HG03442 (cell line): Measurements from ENCODE around the gene HNRNPAB.
"Not testable (repeated sequence)": the region's sequence is repeated elsewhere in the genome, so short reads cannot be mapped to it uniquely, and the experiment has no call there.

Experiments used
- ATAC-seq: cut with Tn5 transposase; IDR thresholded peaks from one replicate; pipeline ENCODE4 v1.9.1; 2021; ENCODE audit warnings: mild to moderate bottlenecking, moderate library complexity; ENCODE audit not compliant: unreplicated experiment

HNRNPAB gene

DNA sequence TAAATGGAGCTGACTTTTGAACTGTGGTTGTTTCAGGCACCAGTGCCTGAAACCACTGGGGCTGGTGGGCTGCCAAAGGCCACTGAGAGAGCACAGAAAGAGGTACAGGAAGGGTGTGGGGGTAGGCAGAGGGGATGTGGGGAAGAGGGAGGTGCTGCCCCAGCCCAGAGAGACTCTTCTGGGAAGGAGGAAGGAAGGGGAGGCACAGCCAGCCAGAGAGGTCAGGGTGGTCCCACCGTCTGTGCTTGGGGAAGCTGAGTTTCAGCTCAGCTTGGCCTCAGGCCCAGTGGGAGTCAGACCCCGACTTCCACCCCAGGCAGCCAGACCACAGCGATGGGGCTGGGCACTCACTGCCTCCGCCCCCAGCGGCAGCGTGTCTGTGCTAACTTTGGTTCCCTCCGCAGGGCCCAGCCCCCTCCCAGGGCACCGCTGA lies 36.9 kb downstream of the HNRNPAB start:
- ATAC-seq: no peak

DNA sequence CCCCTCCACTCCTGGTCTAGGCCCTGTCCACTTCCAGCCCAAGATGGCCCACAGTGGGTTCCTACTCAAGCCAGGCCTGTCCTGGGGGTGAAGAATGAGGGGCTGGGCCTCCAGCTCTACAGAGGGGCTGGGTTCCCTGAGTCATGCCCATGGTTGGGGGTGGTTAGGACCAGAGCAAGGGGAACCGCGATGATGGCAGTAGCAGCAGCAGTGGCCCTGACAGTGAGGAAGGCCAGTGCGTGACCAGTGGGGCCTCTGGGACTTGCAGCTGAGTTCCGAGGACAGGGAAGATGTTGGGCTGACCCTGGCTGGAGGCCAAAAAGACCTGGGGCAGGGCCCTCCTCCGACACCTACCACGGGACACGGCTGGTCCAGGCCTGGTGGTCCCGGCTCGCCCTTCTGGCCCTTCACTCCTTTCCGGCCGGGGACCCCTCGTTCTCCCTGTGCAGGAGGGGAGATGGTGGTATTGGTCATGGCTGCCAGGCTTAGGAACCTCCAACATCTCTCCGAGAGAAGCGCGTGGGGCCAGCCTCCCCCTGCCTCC lies 37.4 kb downstream of the HNRNPAB start:
- ATAC-seq: no peak

DNA sequence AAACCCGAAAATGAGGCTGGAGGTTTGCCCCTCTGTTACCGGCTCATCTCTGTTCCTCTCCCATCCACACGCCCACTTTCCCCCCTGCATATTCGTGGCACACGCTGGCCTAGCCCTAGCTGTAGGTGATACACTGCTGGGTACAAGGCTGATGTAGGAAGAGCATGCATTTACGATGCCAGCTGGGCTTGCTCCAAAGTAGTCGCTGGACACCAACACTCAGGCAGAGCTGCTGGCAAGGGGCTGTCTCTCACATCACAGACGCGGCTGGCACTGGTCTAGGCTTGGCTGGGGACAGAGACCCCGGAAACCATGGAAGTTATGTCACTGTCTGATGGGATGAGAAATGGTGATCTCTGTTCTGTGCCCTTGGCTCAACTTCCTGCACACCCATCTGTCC lies 38.1 kb downstream of the HNRNPAB start:
- ATAC-seq: no peak

DNA sequence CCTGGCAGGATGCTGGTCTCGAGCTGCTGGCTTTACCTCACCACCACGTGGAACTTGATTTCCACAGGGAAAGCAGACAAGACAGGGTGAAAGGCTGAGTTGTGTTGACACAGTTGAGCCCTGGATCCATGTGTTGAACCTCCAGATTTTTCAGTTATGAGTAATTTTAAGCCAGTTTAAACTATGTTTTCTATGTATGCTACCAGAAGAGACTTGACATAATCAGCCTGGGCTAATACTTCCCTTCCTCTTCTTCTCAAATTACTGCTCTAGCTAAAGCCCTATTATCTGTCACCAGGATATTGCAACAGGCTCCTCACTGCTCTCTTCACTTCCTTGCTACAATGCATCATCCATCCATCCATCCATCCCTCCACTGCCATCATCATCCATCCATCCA lies 40.2 kb downstream of the HNRNPAB start:
- no peak for ATAC-seq

DNA sequence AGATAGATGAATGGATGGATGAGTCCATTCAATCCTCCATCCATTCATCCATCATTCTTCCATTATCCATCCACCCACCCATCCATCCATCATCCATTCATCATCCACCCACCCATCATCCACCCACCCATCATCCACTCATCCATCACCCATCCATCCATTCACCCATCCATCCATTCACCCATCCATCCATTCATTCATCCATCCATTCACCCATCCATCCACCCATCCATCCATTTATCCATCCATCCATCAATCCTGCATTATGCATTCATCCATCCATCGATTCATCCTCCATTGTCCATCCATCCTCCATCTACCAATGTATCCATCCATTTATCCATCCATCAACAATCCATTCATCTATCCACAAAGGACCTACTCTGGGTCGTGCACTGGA lies 41.1 kb downstream of the HNRNPAB start:
- no peak for ATAC-seq

DNA sequence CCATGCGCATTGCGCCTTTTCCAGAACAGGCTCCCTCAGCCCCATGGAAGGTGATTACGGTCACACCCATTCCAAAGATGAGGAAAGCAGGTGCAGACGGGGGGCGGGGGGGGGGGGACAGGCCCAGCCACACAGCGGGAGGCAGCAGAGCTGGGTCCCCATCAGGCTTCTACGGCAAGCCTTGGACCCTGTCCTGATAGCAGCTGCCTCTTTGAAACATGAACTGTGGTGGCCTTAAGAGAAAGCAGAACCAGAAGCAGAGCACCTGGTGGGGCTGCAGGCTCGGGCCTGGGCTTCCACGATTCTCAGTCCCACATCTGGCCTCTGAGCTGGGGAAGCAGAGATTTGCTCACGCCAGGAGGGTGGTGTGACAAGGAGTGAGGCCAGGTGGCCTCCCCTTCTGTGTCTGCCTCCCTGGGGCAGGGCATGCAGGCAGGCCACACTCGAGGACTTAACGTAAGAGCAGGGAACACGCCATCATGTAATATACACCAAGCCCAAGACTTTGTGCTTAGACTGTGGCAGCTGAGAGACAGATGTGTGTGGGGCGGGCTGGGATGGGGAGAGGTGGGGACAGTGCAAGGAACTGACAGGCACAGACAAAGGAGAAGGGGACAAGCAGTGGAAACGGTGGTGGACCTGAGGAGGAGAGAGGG lies 42.4 kb downstream of the HNRNPAB start:
- no peak for ATAC-seq

DNA sequence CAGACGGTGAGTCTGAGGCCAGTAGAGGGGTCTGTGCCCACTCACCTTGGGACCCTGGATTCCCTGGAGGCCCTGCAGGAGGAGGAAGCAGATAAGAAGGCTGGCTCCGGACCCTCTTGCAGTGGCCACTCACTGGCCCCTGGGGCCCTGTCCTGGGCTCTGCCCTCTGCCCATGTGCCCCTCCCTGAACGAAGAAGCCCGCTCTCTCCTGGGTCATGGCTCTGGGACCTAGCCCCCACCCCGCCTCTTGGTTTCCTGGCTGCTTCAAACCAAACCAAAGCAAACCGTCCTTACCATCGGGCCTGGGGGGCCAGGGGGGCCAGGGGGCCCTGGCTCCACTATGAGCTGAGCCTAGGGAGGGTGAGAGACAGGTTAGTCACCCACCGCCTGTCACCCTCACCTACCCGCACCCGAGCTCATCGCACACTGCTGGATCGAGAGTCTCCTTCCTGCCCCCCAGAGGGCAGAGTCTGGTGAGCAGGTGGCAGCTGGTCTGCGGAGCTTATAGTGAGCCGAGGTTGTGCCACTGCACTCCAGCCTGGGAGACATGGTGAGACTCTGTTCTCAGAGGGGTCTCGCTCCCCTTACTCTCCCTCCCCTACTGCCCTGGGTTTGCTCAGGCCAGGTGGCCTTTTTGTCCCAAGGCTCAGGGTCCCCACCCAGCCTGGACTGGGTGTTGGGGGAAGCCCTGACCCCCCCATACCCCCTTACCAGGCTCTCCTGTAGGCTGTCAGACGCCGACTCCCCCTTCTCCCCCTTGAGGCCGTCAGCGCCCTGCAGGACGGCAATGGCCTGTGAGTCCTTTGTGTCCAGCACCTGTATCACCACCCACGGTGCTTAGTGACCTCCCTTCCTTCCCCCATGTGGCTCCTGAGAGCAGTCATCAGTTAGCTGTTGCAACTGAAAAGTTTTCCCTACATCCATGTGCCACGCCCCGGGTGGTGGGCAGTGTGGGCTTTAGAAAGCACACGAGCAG lies 43.4 kb downstream of the HNRNPAB start:
- ATAC-seq: no peak

DNA sequence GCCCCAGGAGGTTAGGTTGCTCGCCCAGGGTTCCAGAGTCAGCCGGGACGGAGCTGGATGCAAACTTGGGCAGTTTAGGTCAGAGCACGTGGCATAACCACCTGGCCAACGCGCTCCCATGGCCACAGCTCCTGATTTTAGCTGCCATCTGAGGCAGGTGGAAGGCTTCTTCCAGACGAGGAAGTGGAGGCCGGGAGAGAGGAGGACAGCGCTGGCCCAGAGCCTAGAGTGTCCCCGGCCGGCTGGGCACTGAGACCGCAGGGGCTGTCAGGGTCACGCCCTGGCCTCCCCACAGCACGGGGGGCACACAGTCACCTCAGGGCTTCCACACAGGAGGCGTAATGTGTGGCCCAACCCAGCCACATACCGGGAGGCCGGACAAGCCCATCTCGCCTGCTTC lies 44.4 kb downstream of the HNRNPAB start:
- ATAC-seq: no peak

DNA sequence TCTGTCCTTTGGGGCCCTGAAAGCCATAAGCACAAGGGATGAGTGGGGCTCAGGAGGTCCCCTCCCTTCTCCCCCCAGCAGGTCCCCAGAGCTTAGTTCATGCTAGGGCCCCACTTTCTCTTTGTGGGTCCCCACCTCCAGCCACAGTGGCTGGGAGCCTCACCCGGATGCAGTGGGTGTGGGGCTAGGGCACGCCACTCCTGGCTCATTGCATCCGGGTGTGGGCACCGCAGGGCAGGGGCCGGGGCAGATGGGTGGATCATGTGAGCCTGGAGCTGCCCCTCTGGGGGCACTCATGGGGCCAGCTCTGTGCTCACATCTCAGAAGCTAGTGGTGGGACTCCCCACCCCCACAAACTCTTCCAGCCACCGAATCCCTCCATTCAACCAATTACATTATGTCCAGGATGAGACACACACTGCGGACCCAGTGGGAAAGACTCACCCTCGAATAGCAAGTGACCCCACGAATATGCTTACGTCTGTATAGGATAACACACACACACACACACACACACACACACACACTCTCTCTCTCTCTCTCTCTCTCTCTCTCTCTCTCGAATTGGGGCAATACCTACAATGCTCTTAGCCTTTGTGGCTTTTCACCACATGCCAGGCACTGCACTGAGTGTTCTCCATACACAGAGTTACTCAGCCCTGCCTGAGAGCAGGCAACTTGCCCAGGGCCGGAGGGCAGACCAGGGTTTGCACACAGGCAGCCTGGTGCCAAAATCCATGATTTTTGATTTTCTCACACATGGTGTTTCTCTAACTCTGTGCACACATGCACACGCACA lies 45.1 kb downstream of the HNRNPAB start:
- no peak for ATAC-seq

DNA sequence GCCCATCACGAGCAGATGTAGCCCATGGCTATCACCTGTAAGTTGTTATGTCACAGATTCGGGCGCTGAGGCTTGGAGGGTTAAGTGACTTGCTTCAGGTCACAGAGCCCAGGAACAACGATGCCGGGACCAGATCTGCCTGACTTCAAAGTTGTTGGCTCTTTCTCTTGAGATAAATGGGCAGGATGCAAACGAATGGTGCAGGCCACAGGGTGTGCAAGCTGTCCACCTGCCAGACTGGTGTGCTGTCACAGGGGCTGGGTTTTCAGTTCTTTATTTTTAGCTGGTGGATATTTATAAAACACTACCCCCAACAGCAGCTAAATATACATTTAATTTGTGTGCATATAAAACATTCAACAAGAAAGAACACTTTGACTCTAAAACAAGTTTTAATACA lies 45.9 kb downstream of the HNRNPAB start:
- ATAC-seq: no peak

DNA sequence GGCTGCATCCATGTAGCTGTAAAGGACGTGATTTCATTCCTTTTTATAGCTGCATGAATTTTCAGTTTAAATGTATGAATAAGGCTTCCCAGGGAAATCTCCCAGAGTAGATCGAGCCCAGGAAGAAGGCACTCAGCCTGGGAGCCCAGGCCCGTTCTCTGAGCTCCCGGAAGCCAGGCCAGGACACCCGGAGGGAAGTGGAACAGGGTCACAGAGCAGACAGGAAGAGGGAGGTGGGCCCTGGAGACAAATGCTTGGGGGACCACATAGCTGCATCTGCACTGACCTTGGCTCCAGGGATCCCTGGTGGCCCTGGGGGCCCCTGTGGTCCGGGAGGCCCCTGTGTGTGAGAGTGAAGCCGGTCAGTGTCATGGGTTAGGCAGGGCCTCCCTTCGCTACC lies 47.9 kb downstream of the HNRNPAB start:
- ATAC-seq: no peak

DNA sequence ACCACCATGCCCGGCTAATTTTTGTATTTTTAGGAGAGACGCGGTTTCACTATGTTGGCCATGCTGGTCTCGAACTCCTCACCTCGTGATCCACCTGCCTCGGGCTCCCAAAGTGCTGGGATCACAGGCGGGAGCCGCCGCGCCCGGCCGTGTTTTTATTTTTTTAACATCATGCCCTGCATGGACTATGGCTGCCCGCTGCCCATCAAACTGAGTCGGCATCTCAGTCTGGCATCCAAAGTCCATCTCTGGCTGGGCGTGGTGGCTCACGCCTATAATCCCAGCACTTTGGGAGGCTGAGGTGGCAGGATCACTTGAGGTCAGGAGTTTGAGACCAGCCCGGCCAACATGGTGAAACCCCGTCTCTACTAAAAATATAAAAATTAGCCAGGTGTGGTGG lies 49.3 kb downstream of the HNRNPAB start:
- not testable (repeated sequence) for ATAC-seq

DNA sequence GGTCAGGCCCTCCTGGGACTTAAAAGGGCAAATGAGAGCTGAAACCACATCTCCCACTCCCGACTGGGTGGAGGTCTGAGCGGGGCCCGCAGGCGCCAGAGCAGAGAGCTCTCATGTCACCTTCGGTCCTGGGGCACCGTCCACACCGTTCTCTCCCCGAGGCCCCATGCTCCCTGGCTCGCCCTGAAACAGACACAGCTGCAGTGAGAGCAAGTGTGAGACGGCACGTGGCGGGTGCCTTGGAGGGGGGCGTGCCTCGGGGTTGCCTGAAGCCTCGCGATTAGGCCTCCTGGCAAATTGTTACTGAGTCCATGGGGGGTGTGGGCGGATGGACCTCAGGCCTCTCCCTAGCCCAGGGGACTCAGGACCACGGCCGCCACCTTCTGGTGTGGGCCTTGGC lies 52.4 kb downstream of the HNRNPAB start:
- ATAC-seq: no peak

DNA sequence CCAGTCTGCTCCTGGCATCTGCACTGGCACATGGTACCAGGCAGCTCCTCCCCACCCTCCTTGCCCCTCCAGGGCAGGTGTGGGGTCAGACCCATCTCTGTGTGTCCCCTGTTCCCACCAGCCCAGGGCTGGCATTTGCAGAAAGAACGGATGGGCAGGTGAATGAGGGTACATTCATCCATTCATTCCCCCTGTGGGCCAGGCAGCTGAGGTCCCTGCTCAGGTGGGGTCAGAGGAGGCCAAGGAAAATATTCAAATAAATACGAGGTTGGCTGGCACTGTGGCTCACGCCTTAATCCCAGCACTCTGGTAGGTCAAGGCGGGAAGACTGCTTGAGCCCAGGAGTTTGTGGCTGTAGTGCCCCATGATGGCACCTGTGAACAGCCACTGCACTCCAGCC lies 53.3 kb downstream of the HNRNPAB start:
- no peak for ATAC-seq

DNA sequence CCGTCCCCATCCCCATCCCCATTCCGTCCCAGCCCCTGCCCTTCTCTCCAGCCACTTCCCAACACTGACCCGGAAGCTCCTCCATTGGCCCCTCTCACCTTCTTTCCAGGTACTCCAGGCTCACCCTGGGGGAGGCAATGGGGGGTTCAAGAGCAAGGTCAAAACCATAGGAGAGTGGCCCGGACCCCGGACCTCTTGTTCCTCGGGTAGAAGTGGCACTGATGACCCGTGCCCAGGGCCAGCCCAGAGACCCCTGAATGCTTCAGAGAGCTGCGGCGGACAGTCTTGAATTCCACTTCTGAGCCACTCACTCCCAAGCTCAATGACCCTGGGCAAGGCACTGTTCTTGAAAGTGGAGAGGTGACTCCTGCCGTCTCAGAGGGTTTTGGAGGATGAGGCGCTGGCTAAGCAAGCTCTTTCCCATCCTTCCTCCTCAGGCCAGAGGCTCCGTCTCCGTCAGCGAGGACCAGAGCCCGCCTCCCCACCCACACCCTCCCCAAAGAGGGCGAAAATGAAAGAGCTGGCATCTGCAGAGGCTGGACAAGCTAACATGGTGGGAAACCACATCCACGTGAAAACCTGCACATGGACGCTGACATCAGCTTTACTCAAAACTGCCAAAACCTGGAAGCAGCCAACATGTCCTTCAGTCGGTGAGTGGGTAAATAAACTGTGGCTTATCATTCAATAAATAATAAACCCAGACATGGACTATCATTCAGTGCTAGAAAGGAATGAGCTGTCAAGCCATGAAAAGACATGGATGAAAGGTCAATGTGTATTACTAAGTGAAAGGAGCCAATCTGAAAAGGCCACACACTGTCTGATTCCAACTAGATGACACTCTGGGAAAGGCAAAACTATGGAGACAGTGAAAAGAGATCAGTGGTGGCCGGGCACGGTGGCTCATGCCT lies 55.5 kb downstream of the HNRNPAB start:
- ATAC-seq: no peak
